GM21737 (cell line): ENCODE measurements around the gene STX18.
"Not testable (repeated sequence)": the region's sequence is repeated elsewhere in the genome, so short reads cannot be mapped to it uniquely, and the experiment has no call there.

Source experiments
- ATAC-seq: cut with Tn5 transposase; IDR thresholded peaks from one replicate; pipeline ENCODE4 v1.9.1; 2021; ENCODE audit warnings: mild to moderate bottlenecking, moderate library complexity; ENCODE audit not compliant: unreplicated experiment

STX18 gene

GRCh38 chr4:4510641-4511040 lies 31.2 kb downstream of the STX18 start:
- ATAC-seq, result not testable (repeated sequence)

GRCh38 chr4:4509521-4509920 lies 32.3 kb downstream of the STX18 start:
- ATAC-seq, result no peak

GRCh38 chr4:4507923-4508322 lies 33.9 kb downstream of the STX18 start:
- no peak for ATAC-seq

GRCh38 chr4:4507403-4507802 lies 34.4 kb downstream of the STX18 start:
- no peak for ATAC-seq

GRCh38 chr4:4506961-4507360 lies 34.9 kb downstream of the STX18 start:
- ATAC-seq, result no peak

- ATAC-seq, result not testable (repeated sequence)
Observed at GRCh38 chr4:4505211-4505610, 36.6 kb downstream of the STX18 start.

- ATAC-seq, result no peak
Observed at GRCh38 chr4:4504783-4505182, 37.1 kb downstream of the STX18 start.

- ATAC-seq, result peak; percentile 61
Observed at GRCh38 chr4:4502694-4503311, 39.0 kb downstream of the STX18 start.

GRCh38 chr4:4501679-4502078 lies 40.2 kb downstream of the STX18 start:
- ATAC-seq, result no peak

- no peak for ATAC-seq
Observed at GRCh38 chr4:4499438-4500123, 42.3 kb downstream of the STX18 start.

GRCh38 chr4:4496592-4497372 lies 45.1 kb downstream of the STX18 start:
- ATAC-seq, result no peak

- no peak for ATAC-seq
Observed at GRCh38 chr4:4494882-4495281, 47.0 kb downstream of the STX18 start.

GRCh38 chr4:4492161-4492847 lies 49.5 kb downstream of the STX18 start:
- peak; percentile 51 for ATAC-seq

- no peak for ATAC-seq
Observed at GRCh38 chr4:4491396-4491893, 50.4 kb downstream of the STX18 start.

- no peak for ATAC-seq
Observed at GRCh38 chr4:4490816-4491215, 51.0 kb downstream of the STX18 start.

GRCh38 chr4:4490041-4490440 lies 51.8 kb downstream of the STX18 start:
- ATAC-seq, result no peak

GRCh38 chr4:4488405-4489404 lies 53.1 kb downstream of the STX18 start:
- ATAC-seq, result peak; percentile 72

GRCh38 chr4:4486969-4487368 lies 54.9 kb downstream of the STX18 start:
- no peak for ATAC-seq

- no peak for ATAC-seq
Observed at GRCh38 chr4:4485806-4486205, 56.0 kb downstream of the STX18 start.

GRCh38 chr4:4481399-4481994 lies 60.4 kb downstream of the STX18 start:
- ATAC-seq, result no peak
